MCF 10A (cell line): Measurements from ENCODE around the gene CITED4. TPM values are rescaled to one million over a fixed set of nuclear protein-coding genes. Genes with fewer than 3 reads are reported as not detected.

ENCODE experiments used
- BruUV-seq: library from RNA; stranded (reverse); fragments of 400-500 nt; replicated peaks from 2 replicates; lab custom pipeline; 2021; lab: Mats Ljungman, UMichigan
- CTCF ChIA-PET: fragments of 300-600 bp; sonication (Branson Sonifier 250); formaldehyde crosslinking; extraction: SDS; loops from one replicate; lab custom pipeline; 2021; ENCODE audit warnings: antibody characterized with exemption, inconsistent platforms; lab: Yijun Ruan, JAX
- POLR2A ChIA-PET: fragments of 300-600, 350-650 bp; sonication (Branson Sonifier 250); formaldehyde crosslinking; extraction: SDS; loops from one replicate; lab custom pipeline; 2020; ENCODE audit warnings: antibody characterized with exemption, inconsistent platforms; lab: Yijun Ruan, JAX
- DNase-seq: peaks from one replicate; pipeline ENCODE4 v3.0.0-alpha.2; 2018; ENCODE audit not compliant: unreplicated experiment
- H3K27ac Mint-ChIP-seq: one replicate; pipeline ENCODE4 v1.8.0; 2022; ENCODE audit warnings: mild to moderate bottlenecking, low read depth, mixed read lengths; ENCODE audit not compliant: unreplicated experiment
- H3K27me3 Mint-ChIP-seq: one replicate; pipeline ENCODE4 v1.8.0; 2022; ENCODE audit warnings: mixed read lengths; ENCODE audit not compliant: insufficient read depth, unreplicated experiment
- H3K36me3 Mint-ChIP-seq: one replicate; pipeline ENCODE4 v1.8.0; 2022; ENCODE audit warnings: mild to moderate bottlenecking, moderate library complexity, mixed read lengths; ENCODE audit not compliant: insufficient read depth, unreplicated experiment
- H3K4me1 Mint-ChIP-seq: one replicate; pipeline ENCODE4 v1.8.0; 2022; ENCODE audit warnings: mixed read lengths; ENCODE audit not compliant: insufficient read depth, unreplicated experiment
- H3K4me3 Mint-ChIP-seq: one replicate; pipeline ENCODE4 v1.8.0; 2022; ENCODE audit warnings: mild to moderate bottlenecking, moderate library complexity, mixed read lengths; ENCODE audit not compliant: unreplicated experiment
- H3K9me3 Mint-ChIP-seq: one replicate; pipeline ENCODE4 v1.8.0; 2022; ENCODE audit warnings: mixed read lengths; ENCODE audit not compliant: unreplicated experiment
- intact Hi-C: fragments of 100-400 bp; cut with micrococcal nuclease; formaldehyde crosslinking; loops from 2 replicates; pipeline ENCODE4 v1.14.1; 2022
- total RNA-seq: library from RNA; stranded (reverse); gene quantifications from 2 replicates; pipeline ENCODE4 v1.2.3, GENCODE V29; 2022
- TF ChIP-seq, protein P1 (sequence below): fragments of 200-600 bp; IDR thresholded peaks from one replicate; pipeline ENCODE4 v1.8.0; 2022; ENCODE audit warnings: antibody characterized with exemption, mild to moderate bottlenecking; ENCODE audit not compliant: unreplicated experiment

CITED4 gene
- total RNA-seq, 1 experiment from 2014 or later = 43.5 TPM

DNA sequence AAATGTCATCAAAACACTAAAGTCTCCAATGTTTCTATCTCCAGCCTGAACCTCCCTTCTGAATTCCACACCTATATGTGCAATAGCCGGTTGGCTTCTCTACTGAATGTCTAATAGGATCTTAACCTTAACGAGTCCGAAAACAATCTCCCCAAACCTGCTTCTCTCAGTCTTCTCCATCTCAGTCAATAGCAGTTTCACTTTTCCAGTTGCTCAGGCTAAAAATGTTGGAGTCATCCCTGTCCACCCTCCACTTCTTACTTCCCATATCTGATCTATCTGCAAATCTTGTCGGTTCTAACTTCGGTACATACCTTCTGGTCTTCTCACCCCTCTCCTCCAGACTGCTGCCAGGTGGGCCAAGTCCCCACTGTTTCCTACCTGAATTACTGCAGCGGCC lies 25.5 kb upstream of the CITED4 start:
- peak overlapping the region; percentile 84 for H3K27ac Mint-ChIP-seq
- peaks cover 1% of the 10 kb centered on the region for H3K9me3 Mint-ChIP-seq
- no peak overlapping the region for H3K4me3 Mint-ChIP-seq
- H3K4me1 Mint-ChIP-seq = peaks cover 20% of the 10 kb centered on the region
- TF ChIP-seq, protein P1, sequence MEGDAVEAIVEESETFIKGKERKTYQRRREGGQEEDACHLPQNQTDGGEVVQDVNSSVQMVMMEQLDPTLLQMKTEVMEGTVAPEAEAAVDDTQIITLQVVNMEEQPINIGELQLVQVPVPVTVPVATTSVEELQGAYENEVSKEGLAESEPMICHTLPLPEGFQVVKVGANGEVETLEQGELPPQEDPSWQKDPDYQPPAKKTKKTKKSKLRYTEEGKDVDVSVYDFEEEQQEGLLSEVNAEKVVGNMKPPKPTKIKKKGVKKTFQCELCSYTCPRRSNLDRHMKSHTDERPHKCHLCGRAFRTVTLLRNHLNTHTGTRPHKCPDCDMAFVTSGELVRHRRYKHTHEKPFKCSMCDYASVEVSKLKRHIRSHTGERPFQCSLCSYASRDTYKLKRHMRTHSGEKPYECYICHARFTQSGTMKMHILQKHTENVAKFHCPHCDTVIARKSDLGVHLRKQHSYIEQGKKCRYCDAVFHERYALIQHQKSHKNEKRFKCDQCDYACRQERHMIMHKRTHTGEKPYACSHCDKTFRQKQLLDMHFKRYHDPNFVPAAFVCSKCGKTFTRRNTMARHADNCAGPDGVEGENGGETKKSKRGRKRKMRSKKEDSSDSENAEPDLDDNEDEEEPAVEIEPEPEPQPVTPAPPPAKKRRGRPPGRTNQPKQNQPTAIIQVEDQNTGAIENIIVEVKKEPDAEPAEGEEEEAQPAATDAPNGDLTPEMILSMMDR = no peak
- no peaks in the 10 kb centered on the region for H3K27me3 Mint-ChIP-seq
- ChIA-PET CTCF (interaction anchor here (1.0 to 1.2 kb wide), 3 partner anchors 57 to 117 kb away, joined by 3 to 5 read pairs (median 3); no protein-coding TSS in a partner anchor), POLR2A (interaction anchor here (0.8 to 2.7 kb wide), 8 partner anchors 10 to 56 kb away, joined by 3 to 11 read pairs (median 4); partner anchors contain the start of gene CITED4)
- no peaks in the 10 kb centered on the region for H3K36me3 Mint-ChIP-seq
- no TSS peak for BruUV-seq
- intact Hi-C loops = no loop called here
- no peak for DNase-seq

DNA sequence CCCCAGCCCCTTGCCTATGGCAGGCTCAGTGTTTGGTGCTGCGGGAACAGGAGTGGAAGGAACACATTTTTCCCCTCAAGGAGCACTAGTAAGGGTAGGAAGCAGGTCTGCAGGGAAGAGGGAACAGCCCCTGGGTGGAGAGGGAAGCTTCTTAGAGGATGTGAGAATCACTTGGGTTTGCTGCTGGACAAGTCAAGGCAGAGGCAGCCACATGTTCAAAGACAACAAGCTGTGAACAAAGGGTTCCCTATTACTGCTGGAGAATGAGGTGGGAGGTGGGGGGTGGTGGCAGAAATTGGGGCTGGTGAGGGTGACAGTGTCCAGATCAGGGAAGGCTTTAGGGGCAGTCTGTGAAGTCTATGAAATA lies 24.8 kb upstream of the CITED4 start:
- CTCF ChIA-PET = interaction anchor here (1.0 to 1.2 kb wide), 3 partner anchors 58 to 118 kb away, joined by 3 to 5 read pairs (median 3); no protein-coding TSS in a partner anchor

GRCh38 chr1:40886318-40887011 lies 24.3 kb upstream of the CITED4 start:
- H3K27me3 Mint-ChIP-seq = no peaks in the 10 kb centered on the region
- CTCF ChIA-PET = interaction anchor here (1.0 to 1.2 kb wide), 3 partner anchors 11 to 119 kb away, joined by 3 to 5 read pairs (median 3); no protein-coding TSS in a partner anchor
- POLR2A ChIA-PET = interaction anchor here (0.5 to 1.7 kb wide), 11 partner anchors 9 to 1710 kb away, joined by 3 to 5 read pairs (median 3); partner anchors contain the start of gene CITED4
- BruUV-seq = no TSS peak
- H3K27ac Mint-ChIP-seq = peak overlapping the region; percentile 84
- intact Hi-C loops = no loop called here
- H3K36me3 Mint-ChIP-seq = no peaks in the 10 kb centered on the region
- H3K4me3 Mint-ChIP-seq = no peak overlapping the region
- H3K4me1 Mint-ChIP-seq = peaks cover 21% of the 10 kb centered on the region
- DNase-seq = peak; percentile 80
- H3K9me3 Mint-ChIP-seq = no peaks in the 10 kb centered on the region
- TF ChIP-seq, protein P1 = no peak

More for the DNA sequence above, 24.8 kb upstream of the CITED4 start:
- TF ChIP-seq, protein P1 = no peak
- H3K9me3 Mint-ChIP-seq = no peaks in the 10 kb centered on the region
- POLR2A ChIA-PET = interaction anchor here (0.6 to 1.7 kb wide), 10 partner anchors 9 to 179 kb away, joined by 3 to 5 read pairs (median 3); partner anchors contain the start of gene CITED4
- intact Hi-C loops = no loop called here
- no peaks in the 10 kb centered on the region for H3K36me3 Mint-ChIP-seq
- no peak for DNase-seq
- H3K27me3 Mint-ChIP-seq = no peaks in the 10 kb centered on the region
- H3K4me1 Mint-ChIP-seq = peaks cover 20% of the 10 kb centered on the region
- BruUV-seq = no TSS peak
- no peak overlapping the region for H3K4me3 Mint-ChIP-seq
- peak overlapping the region; percentile 84 for H3K27ac Mint-ChIP-seq

DNA sequence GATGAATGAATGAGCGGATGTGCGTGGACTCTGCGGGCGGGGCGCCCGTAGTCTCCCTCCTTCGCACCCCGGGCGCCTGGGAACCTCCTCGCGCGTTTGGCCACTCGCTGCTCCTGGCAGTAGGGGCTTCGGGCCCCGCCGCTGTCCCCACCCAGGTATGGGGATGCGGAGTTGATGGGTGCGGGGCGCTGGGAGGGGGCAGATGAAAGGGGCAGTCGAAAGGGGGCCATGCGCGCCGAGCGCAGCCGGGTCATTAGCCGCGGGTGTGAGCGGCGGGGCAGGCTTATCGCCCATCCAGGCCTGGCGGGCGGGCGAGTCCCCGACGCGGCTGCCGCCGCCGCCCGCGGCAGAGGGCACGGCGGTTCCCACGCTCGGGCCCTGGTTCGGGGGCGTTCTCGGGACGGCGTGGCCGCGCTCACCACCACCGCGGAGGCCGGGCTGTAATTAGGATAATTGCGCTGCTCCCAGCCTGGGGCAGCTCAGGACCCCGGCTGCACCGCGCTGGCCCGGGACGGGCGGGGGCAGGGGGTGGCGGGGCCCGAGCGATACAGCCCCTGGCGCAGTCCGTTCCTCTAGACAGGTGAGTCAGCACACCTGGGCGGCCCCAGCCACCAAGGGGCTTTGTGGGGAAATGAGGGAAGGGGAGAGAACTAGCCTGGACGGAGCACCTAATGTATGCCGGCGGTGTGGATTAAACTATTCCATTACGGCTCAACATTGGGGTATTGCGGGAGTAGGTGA lies 22.1 kb upstream of the CITED4 start:
- Mint-ChIP-seq H3K36me3 (no peaks in the 10 kb centered on the region), H3K4me3 (no peak overlapping the region), H3K27ac (no peak overlapping the region), H3K9me3 (no peaks in the 10 kb centered on the region), H3K4me1 (peaks cover 26% of the 10 kb centered on the region), H3K27me3 (no peaks in the 10 kb centered on the region)
- no TSS peak for BruUV-seq
- intact Hi-C loops = no loop called here
- DNase-seq = no peak
- TF ChIP-seq, protein P1 = no peak
- POLR2A ChIA-PET = no interaction called here
- CTCF ChIA-PET = no interaction called here
